GM12878 (cell line): ENCODE results near the gene CHRM5.

Experiments
- EZH2 ChIP-seq: IDR thresholded peaks from 2 replicates; pipeline ENCODE4 v1.6.1; 2012; ENCODE audit warnings: low read depth, mild to moderate bottlenecking, control low read depth, inconsistent platforms, low read length, borderline replicate concordance; ENCODE audit not compliant: control insufficient read depth
- POLR2A ChIP-seq: IDR thresholded peaks from 2 replicates; pipeline ENCODE4 v1.6.1; 2011; ENCODE audit warnings: low read depth, mild to moderate bottlenecking, low read length
- POLR2AphosphoS5 ChIP-seq: IDR thresholded peaks from 2 replicates; pipeline ENCODE4 v1.6.1; 2011; ENCODE audit warnings: mild to moderate bottlenecking, low read length, inconsistent platforms
- TF ChIP-seq, protein P1 (sequence below), 3 experiments: IDR thresholded peaks in 2 of 3; conservative IDR thresholded peaks in 1 of 3; 2 replicates each; pipeline ENCODE4 v1.5.1; 2011; ENCODE audit warnings: low read depth in 3 of 3, low read length in 3 of 3, mild to moderate bottlenecking in 3 of 3, control low read depth in 2 of 3, moderate library complexity in 2 of 3, inconsistent platforms in 1 of 3, mixed read lengths in 1 of 3; ENCODE audit not compliant: control insufficient read depth in 2 of 3, insufficient read depth in 1 of 3; ENCODE audit errors: extremely low read depth in 1 of 3
- TF ChIP-seq, protein P2 (sequence below): IDR thresholded peaks from 2 replicates; pipeline ENCODE4 v1.6.1; 2011; ENCODE audit warnings: low read depth, mild to moderate bottlenecking, low read length, moderate library complexity, borderline replicate concordance; ENCODE audit errors: extremely low read depth

DNA sequence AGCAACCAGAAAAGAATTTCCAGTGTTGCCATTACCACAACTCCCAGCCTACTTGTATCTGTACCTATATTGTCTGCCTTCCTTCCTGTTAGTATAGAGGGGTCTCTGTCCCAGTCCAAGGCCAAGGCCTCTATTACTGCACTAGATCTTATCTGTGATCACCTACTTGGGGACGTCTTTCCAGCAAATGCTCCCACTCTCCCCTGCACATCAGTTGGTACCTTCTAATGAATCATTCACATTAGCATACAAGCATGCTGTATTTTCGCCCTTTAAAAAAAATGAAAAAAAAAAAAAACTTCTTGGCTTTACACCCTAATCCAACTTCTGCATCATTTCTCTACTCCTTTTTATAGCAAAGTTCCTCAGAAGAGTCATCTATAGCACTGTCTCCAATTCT is 75.5 kb downstream of the CHRM5 start:
- TF ChIP-seq, protein P1, sequence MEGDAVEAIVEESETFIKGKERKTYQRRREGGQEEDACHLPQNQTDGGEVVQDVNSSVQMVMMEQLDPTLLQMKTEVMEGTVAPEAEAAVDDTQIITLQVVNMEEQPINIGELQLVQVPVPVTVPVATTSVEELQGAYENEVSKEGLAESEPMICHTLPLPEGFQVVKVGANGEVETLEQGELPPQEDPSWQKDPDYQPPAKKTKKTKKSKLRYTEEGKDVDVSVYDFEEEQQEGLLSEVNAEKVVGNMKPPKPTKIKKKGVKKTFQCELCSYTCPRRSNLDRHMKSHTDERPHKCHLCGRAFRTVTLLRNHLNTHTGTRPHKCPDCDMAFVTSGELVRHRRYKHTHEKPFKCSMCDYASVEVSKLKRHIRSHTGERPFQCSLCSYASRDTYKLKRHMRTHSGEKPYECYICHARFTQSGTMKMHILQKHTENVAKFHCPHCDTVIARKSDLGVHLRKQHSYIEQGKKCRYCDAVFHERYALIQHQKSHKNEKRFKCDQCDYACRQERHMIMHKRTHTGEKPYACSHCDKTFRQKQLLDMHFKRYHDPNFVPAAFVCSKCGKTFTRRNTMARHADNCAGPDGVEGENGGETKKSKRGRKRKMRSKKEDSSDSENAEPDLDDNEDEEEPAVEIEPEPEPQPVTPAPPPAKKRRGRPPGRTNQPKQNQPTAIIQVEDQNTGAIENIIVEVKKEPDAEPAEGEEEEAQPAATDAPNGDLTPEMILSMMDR (IDR thresholded peaks at IDR 0.05 in 2 of 3, conservative IDR thresholded peaks at IDR 0.05 in 1 of 3; ENCODE audit: control insufficient read depth in 2 of 3, extremely low read depth in 1 of 3, insufficient read depth in 1 of 3, low read depth in 3 of 3, low read length in 3 of 3) = no peak
- TF ChIP-seq EZH2 (no peak), POLR2A (no peak), POLR2AphosphoS5 (no peak)
- TF ChIP-seq, protein P2, sequence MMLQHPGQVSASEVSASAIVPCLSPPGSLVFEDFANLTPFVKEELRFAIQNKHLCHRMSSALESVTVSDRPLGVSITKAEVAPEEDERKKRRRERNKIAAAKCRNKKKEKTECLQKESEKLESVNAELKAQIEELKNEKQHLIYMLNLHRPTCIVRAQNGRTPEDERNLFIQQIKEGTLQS = no peak
